ENCODE data around the gene FAM3B.
A peak's percentile ranks its signal among the peaks of the same experiment; 100 is the strongest.
"Not testable (repeated sequence)": the region's sequence is repeated elsewhere in the genome, so short reads cannot be mapped to it uniquely, and the experiment has no call there.

FAM3B gene

GRCh38 chr21:41316200-41317062, at the start of gene FAM3B:
Gene FAM3B, plus strand, starts transcription at chr21:41316801. Its CDS starts 79 bp downstream, at chr21:41316880.
- no peak for DNase-seq (ENCODE audit: low read depth)

GRCh38 chr21:41267346-41267745, 49.3 kb upstream of the FAM3B start:
- no peak for DNase-seq (ENCODE audit: low read depth)

- no peak for DNase-seq (ENCODE audit: low read depth)
These were observed 47.1 kb upstream of the FAM3B start for GRCh38 chr21:41269535-41269934.

GRCh38 chr21:41277196-41277595, 39.4 kb upstream of the FAM3B start:
- DNase-seq (ENCODE audit: low read depth) = no peak

GRCh38 chr21:41277846-41278245, 38.8 kb upstream of the FAM3B start:
- DNase-seq (ENCODE audit: low read depth) = no peak

GRCh38 chr21:41280115-41280919, 36.3 kb upstream of the FAM3B start:
- DNase-seq (ENCODE audit: low read depth) = peak; percentile 30

- DNase-seq (ENCODE audit: low read depth) = no peak
These were observed 34.2 kb upstream of the FAM3B start for GRCh38 chr21:41282412-41282811.

- peak; percentile 41 for DNase-seq (ENCODE audit: low read depth)
These were observed 33.3 kb upstream of the FAM3B start for GRCh38 chr21:41283211-41283818.

- no peak for DNase-seq (ENCODE audit: low read depth)
These were observed 27.2 kb upstream of the FAM3B start for GRCh38 chr21:41289431-41289830.

- DNase-seq (ENCODE audit: low read depth) = no peak
These were observed 26.3 kb upstream of the FAM3B start for GRCh38 chr21:41290106-41290799.

- no peak for DNase-seq (ENCODE audit: low read depth)
These were observed 21.9 kb upstream of the FAM3B start for GRCh38 chr21:41294548-41295231.

GRCh38 chr21:41295721-41296254, 20.8 kb upstream of the FAM3B start:
- DNase-seq (ENCODE audit: low read depth) = no peak

GRCh38 chr21:41302976-41303375, 13.6 kb upstream of the FAM3B start:
- no peak for DNase-seq (ENCODE audit: low read depth)

- no peak for DNase-seq (ENCODE audit: low read depth)
These were observed 12.4 kb upstream of the FAM3B start for GRCh38 chr21:41304068-41304720.

- no peak for DNase-seq (ENCODE audit: low read depth)
These were observed 9.4 kb upstream of the FAM3B start for GRCh38 chr21:41307219-41307618.

GRCh38 chr21:41313285-41314164, 3.1 kb upstream of the FAM3B start:
- not testable (repeated sequence) for DNase-seq (ENCODE audit: low read depth)

- DNase-seq (ENCODE audit: low read depth) = no peak
These were observed 875 bp upstream of the FAM3B start for GRCh38 chr21:41315726-41316125.

GRCh38 chr21:41317063-41317392, 427 bp downstream of the FAM3B start:
- no peak for DNase-seq (ENCODE audit: low read depth)

GRCh38 chr21:41317458-41317857, 857 bp downstream of the FAM3B start:
- DNase-seq (ENCODE audit: low read depth) = no peak

- DNase-seq (ENCODE audit: low read depth) = no peak
These were observed 1.6 kb downstream of the FAM3B start for GRCh38 chr21:41318218-41318617.
